Thyroid gland (tissue), 4 donors: ENCODE measurements around the gene TADA1.

Experiments used
- POLR2A ChIP-seq, 2 donors: fragments of 450-650 bp; IDR thresholded peaks; one replicate each; pipeline ENCODE4 v1.6.1; 2017; ENCODE audit warnings: antibody characterized with exemption in 2 of 2, mild to moderate bottlenecking in 2 of 2, moderate library complexity in 1 of 2
- TF ChIP-seq, protein P1 (sequence below), 6 experiments: fragments of 200-600 bp in 3 of 6; fragments of 450-650 bp in 3 of 6; sonication (generic) in 3 of 6; IDR thresholded peaks; one replicate each; pipeline ENCODE4 v1.5.1; 2016 to 2019; ENCODE audit warnings: antibody characterized with exemption in 6 of 6, mild to moderate bottlenecking in 2 of 6, inconsistent platforms in 1 of 6, moderate library complexity in 1 of 6

DNA sequence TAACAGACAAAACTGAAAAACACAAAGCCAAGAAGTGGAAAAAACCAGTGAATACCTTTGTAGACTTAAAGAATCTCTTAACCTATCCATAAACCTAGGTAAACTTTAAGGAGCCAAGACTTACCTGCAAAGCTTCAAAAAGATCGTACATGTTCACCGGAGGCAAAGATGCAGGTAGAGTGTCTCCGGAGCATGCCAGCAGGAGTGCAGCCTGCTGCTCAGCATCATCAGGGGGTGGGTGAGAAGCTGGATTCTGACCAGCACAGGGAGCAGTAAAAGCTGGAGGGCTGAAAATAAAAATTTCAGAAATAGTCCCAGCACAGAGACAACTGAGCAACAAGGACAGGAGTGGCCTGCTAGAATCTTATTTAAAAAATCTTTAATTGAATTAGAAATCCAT, 18.1 kb downstream of the TADA1 start:
- TF ChIP-seq, protein P1, sequence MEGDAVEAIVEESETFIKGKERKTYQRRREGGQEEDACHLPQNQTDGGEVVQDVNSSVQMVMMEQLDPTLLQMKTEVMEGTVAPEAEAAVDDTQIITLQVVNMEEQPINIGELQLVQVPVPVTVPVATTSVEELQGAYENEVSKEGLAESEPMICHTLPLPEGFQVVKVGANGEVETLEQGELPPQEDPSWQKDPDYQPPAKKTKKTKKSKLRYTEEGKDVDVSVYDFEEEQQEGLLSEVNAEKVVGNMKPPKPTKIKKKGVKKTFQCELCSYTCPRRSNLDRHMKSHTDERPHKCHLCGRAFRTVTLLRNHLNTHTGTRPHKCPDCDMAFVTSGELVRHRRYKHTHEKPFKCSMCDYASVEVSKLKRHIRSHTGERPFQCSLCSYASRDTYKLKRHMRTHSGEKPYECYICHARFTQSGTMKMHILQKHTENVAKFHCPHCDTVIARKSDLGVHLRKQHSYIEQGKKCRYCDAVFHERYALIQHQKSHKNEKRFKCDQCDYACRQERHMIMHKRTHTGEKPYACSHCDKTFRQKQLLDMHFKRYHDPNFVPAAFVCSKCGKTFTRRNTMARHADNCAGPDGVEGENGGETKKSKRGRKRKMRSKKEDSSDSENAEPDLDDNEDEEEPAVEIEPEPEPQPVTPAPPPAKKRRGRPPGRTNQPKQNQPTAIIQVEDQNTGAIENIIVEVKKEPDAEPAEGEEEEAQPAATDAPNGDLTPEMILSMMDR (IDR thresholded peaks at IDR 0.05), result no peak
- no peak for TF ChIP-seq POLR2A (IDR thresholded peaks at IDR 0.05)
